IMR-90 (cell line): ENCODE measurements around the gene TMEM139. TPM values are rescaled to one million over a fixed set of nuclear protein-coding genes. Genes with fewer than 3 reads are reported as not detected.
A peak's percentile ranks its signal among the peaks of the same experiment; 100 is the strongest.

Source experiments
- ATAC-seq: fragments of 200-7000 bp; cut with Tn5 transposase; 2 replicates; pipeline ENCODE4 v1.9.1; 2020; ENCODE audit warnings: low read depth, mild to moderate bottlenecking, moderate library complexity
- BruUV-seq: library from RNA; stranded (reverse); fragments of 400-500 nt; replicated peaks from 2 replicates; lab custom pipeline; 2021; lab: Mats Ljungman, UMichigan
- CTCF ChIA-PET: fragments of 300-600 bp; formaldehyde crosslinking; extraction: SDS; loops from one replicate; lab custom pipeline; 2021; ENCODE audit warnings: antibody characterized with exemption; lab: Yijun Ruan, JAX
- POLR2A ChIA-PET: fragments of 300-600 bp; sonication (Branson Sonifier 250); formaldehyde crosslinking; loops from one replicate; lab custom pipeline; 2022; ENCODE audit warnings: antibody characterized with exemption; ENCODE audit not compliant: unreplicated experiment; lab: Charles Lee
- DNase-seq: peaks from one replicate; pipeline ENCODE4 v3.0.0; 2013
- H2AFZ ChIP-seq: replicated peaks from 2 replicates; pipeline ENCODE3; 2013; ENCODE audit warnings: low read length, mild to moderate bottlenecking; ENCODE audit not compliant: poor library complexity
- H2AK5ac ChIP-seq: 2 replicates; pipeline ENCODE4 v1.6.1; 2013; ENCODE audit warnings: low read depth, low read length, inconsistent platforms
- H2AK9ac ChIP-seq: replicated peaks from 2 replicates; pipeline ENCODE3; 2013; ENCODE audit warnings: mild to moderate bottlenecking, low read depth, low read length, moderate library complexity; ENCODE audit not compliant: poor library complexity
- H2BK120ac ChIP-seq: 2 replicates; pipeline ENCODE4 v1.6.1; 2013; ENCODE audit warnings: low read depth, low read length, inconsistent platforms
- H2BK15ac ChIP-seq: 3 replicates; pipeline ENCODE4 v1.6.1; 2013; ENCODE audit warnings: low read depth, low read length, inconsistent platforms
- H2BK20ac ChIP-seq: 2 replicates; pipeline ENCODE4 v1.6.1; 2013; ENCODE audit warnings: low read depth, mild to moderate bottlenecking, inconsistent platforms, low read length, moderate library complexity
- H2BK5ac ChIP-seq: 2 replicates; pipeline ENCODE4 v1.6.1; 2013; ENCODE audit warnings: mild to moderate bottlenecking, low read depth, low read length, inconsistent platforms; ENCODE audit not compliant: poor library complexity, severe bottlenecking
- H3K14ac ChIP-seq: replicated peaks from 2 replicates; pipeline ENCODE4 v1.6.1; 2013; ENCODE audit warnings: low read depth, low read length, inconsistent platforms
- H3K18ac ChIP-seq: 2 replicates; pipeline ENCODE4 v1.6.1; 2013; ENCODE audit warnings: low read depth, low read length, control low read depth
- H3K23ac ChIP-seq: 2 replicates; pipeline ENCODE4 v1.6.1; 2013; ENCODE audit warnings: low read depth, low read length, inconsistent platforms
- H3K27ac ChIP-seq: 2 replicates; pipeline ENCODE4 v1.5.1; 2013; ENCODE audit warnings: mild to moderate bottlenecking, control low read depth, low read length; ENCODE audit not compliant: insufficient read depth
- H3K27me3 ChIP-seq: 2 replicates; pipeline ENCODE4 v1.6.1; 2013; ENCODE audit warnings: low read length; ENCODE audit not compliant: control insufficient read depth, insufficient read depth
- H3K36me3 ChIP-seq: 2 replicates; pipeline ENCODE4 v1.6.1; 2013; ENCODE audit warnings: low read length, mixed read lengths; ENCODE audit not compliant: control insufficient read depth, insufficient read depth
- H3K4ac ChIP-seq: 2 replicates; pipeline ENCODE4 v1.6.1; 2013; ENCODE audit warnings: low read depth, low read length, inconsistent platforms
- H3K4me1 ChIP-seq: 2 replicates; pipeline ENCODE4 v1.6.1; 2013; ENCODE audit warnings: low read length, mixed read lengths; ENCODE audit not compliant: control insufficient read depth, insufficient read depth
- H3K4me2 ChIP-seq: 2 replicates; pipeline ENCODE4 v1.6.1; 2013; ENCODE audit warnings: low read depth, mild to moderate bottlenecking, control low read depth, low read length, moderate library complexity
- H3K4me3 ChIP-seq: 2 replicates; pipeline ENCODE4 v1.5.1; 2013; ENCODE audit warnings: low read depth, mild to moderate bottlenecking, control low read depth, low read length, moderate library complexity; ENCODE audit not compliant: insufficient read depth
- H3K56ac ChIP-seq: 2 replicates; pipeline ENCODE4 v1.6.1; 2013; ENCODE audit warnings: low read length, inconsistent platforms; ENCODE audit not compliant: insufficient read depth; ENCODE audit errors: extremely low read depth
- H3K79me1 ChIP-seq, 2 experiments: 2 replicates each; pipeline ENCODE4 v1.6.1; 2013; ENCODE audit warnings: low read length in 2 of 2, inconsistent platforms in 1 of 2, low read depth in 1 of 2
- H3K9ac ChIP-seq: 2 replicates; pipeline ENCODE4 v1.6.1; 2013; ENCODE audit warnings: low read depth, low read length, control low read depth
- H3K9me1 ChIP-seq: 2 replicates; pipeline ENCODE4 v1.6.1; 2013; ENCODE audit warnings: low read length, inconsistent platforms; ENCODE audit not compliant: insufficient read depth
- H3K9me3 ChIP-seq: 2 replicates; pipeline ENCODE4 v1.6.1; 2013; ENCODE audit warnings: low read length; ENCODE audit not compliant: control insufficient read depth, insufficient read depth
- H4K20me1 ChIP-seq: 2 replicates; pipeline ENCODE4 v1.6.1; 2013; ENCODE audit warnings: low read length, inconsistent platforms; ENCODE audit not compliant: insufficient read depth
- H4K5ac ChIP-seq: 2 replicates; pipeline ENCODE4 v1.6.1; 2013; ENCODE audit warnings: mild to moderate bottlenecking, low read depth, low read length, control low read depth
- H4K8ac ChIP-seq, 2 experiments: 2 replicates each; pipeline ENCODE4 v1.6.1; 2013; ENCODE audit warnings: low read depth in 2 of 2, low read length in 2 of 2, control low read depth in 1 of 2, inconsistent platforms in 1 of 2
- H4K91ac ChIP-seq: 2 replicates; pipeline ENCODE4 v1.6.1; 2013; ENCODE audit warnings: low read depth, low read length, inconsistent platforms; ENCODE audit not compliant: insufficient read depth
- BHLHE40 ChIP-seq: fragments of 150-350 bp; IDR thresholded peaks from 2 replicates; pipeline ENCODE4 v1.6.1; 2016; ENCODE audit warnings: mild to moderate bottlenecking, low read depth, low read length
- CHD1 ChIP-seq: IDR thresholded peaks from 2 replicates; pipeline ENCODE4 v1.6.1; 2012; ENCODE audit warnings: low read depth, low read length, improper control_type of control experiment
- CTCF ChIP-seq: conservative IDR thresholded peaks from 2 replicates; pipeline ENCODE4 v1.5.1; 2012; ENCODE audit warnings: mild to moderate bottlenecking, low read depth, low read length, improper control_type of control experiment
- MXI1 ChIP-seq: IDR thresholded peaks from 2 replicates; pipeline ENCODE4 v1.6.1; 2012; ENCODE audit warnings: low read depth, mild to moderate bottlenecking, low read length, moderate library complexity, borderline replicate concordance
- RAD21 ChIP-seq: IDR thresholded peaks from 2 replicates; pipeline ENCODE4 v1.6.1; 2012; ENCODE audit warnings: low read length, improper control_type of control experiment
- RFX5 ChIP-seq: IDR thresholded peaks from 2 replicates; pipeline ENCODE4 v1.8.0; 2012; ENCODE audit warnings: low read depth, mild to moderate bottlenecking, low read length, moderate library complexity
- SMC3 ChIP-seq: fragments of 150-350 bp; IDR thresholded peaks from 2 replicates; pipeline ENCODE4 v1.6.1; 2016; ENCODE audit warnings: low read depth, mild to moderate bottlenecking, antibody characterized with exemption, low read length, moderate library complexity
- WGBS, 2 experiments: methylation state at CpG; one replicate each; pipeline versions ENCODE4 v1.1.5 to v1.1.7; 2013; ENCODE audit warnings: missing lambda C conversion rate in 2 of 2; ENCODE audit not compliant: insufficient read length in 1 of 2; ENCODE audit errors: extremely low coverage in 2 of 2; 5-methylcytosine and 5-hydroxymethylcytosine counted together
- dilution Hi-C: fragments of 300-500 bp; cut with HindIII; formaldehyde crosslinking; loops from one replicate; pipeline ENCODE4 v1.14.3; 2018; ENCODE audit warnings: low sequenced_read_pairs; ENCODE audit not compliant: unreplicated experiment
- in situ Hi-C: fragments of 300-500 bp; cut with MboI; formaldehyde crosslinking; loops from 3 replicates; pipeline ENCODE4 v1.14.3; 2019; ENCODE audit warnings: low sequenced_read_pairs, inconsistent platforms, mixed read lengths
- intact Hi-C: fragments of 100-400 bp; cut with micrococcal nuclease; formaldehyde crosslinking; loops from 2 replicates; pipeline ENCODE4 v1.10.0; 2022
- polyA plus RNA-seq, 3 experiments: library from polyadenylated mRNA; depleted of rRNA; stranded (reverse); fragments of >200 nt; gene quantifications; 2 replicates each; pipeline ENCODE4 v1.2.3, GENCODE V29; 2012; ENCODE audit warnings: low replicate concordance in 1 of 3
- total RNA-seq: library from RNA; depleted of rRNA; stranded (reverse); fragments of >200 nt; gene quantifications from 2 replicates; pipeline ENCODE4 v1.2.3, GENCODE V29; 2012
- TF ChIP-seq, protein P1 (sequence below): fragments of 150-350 bp; IDR thresholded peaks from 2 replicates; pipeline ENCODE4 v1.6.1; 2017; ENCODE audit warnings: mild to moderate bottlenecking, antibody characterized with exemption, low read length, low read depth

The TMEM139 gene
- total and polyA plus RNA-seq, 2 of the 4 experiments (the other 2 are of a cell fraction), result 0.07 TPM; not detected in 1

GRCh38 chr7:143305423-143306070 is 20.8 kb downstream of the TMEM139 start:
- Histone ChIP-seq H2BK5ac (no peak overlapping the region), H3K9me1 (0 out of 2 replicates have a peak, but pooled peaks cover 5% of the 10 kb centered on the region), H4K5ac (no peak overlapping the region), H2BK120ac (no peak overlapping the region), H4K91ac (no peak overlapping the region), H3K79me1 (peaks cover 17 to 24% of the 10 kb centered on the region in 2 experiments), H2BK20ac (no peak overlapping the region), H3K14ac (no peak overlapping the region), H2AFZ (peak overlapping the region; percentile 26), H4K8ac (no peak overlapping the region), H3K36me3 (peaks cover 39% of the 10 kb centered on the region), H3K4me2 (no peak overlapping the region), H4K20me1 (peaks cover 8% of the 10 kb centered on the region; the same call in 1 of the 2 replicates), H3K4me3 (no peak overlapping the region), H3K27ac (no peak overlapping the region), H3K9me3 (no peaks in the 10 kb centered on the region), H3K56ac (no peak overlapping the region), H3K9ac (no peak overlapping the region), H3K23ac (no peak overlapping the region), H3K27me3 (no peaks in the 10 kb centered on the region), H2AK9ac (peak overlapping the region; percentile 28), H3K18ac (no peak overlapping the region), H3K4ac (no peak overlapping the region), H2AK5ac (no peak overlapping the region), H3K4me1 (peaks cover 4% of the 10 kb centered on the region), H2BK15ac (no peak overlapping the region)
- no peak for TF ChIP-seq CHD1
- TF ChIP-seq CTCF, result peak; percentile 52
- peak; percentile 64 for TF ChIP-seq SMC3
- no peak for TF ChIP-seq MXI1
- TF ChIP-seq BHLHE40, result no peak
- no peak for TF ChIP-seq RFX5
- TF ChIP-seq, protein P1, sequence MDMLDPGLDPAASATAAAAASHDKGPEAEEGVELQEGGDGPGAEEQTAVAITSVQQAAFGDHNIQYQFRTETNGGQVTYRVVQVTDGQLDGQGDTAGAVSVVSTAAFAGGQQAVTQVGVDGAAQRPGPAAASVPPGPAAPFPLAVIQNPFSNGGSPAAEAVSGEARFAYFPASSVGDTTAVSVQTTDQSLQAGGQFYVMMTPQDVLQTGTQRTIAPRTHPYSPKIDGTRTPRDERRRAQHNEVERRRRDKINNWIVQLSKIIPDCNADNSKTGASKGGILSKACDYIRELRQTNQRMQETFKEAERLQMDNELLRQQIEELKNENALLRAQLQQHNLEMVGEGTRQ, result no peak
- peak; percentile 69 for TF ChIP-seq RAD21
- CTCF ChIA-PET, result interaction anchor here (0.8 to 1.1 kb wide), 2 partner anchors 75 to 89 kb away, joined by 3 to 5 read pairs; no protein-coding TSS in a partner anchor
- POLR2A ChIA-PET, result no interaction called here
- intact Hi-C loops, result no loop called here
- in situ Hi-C loops, result no loop called here
- BruUV-seq, result TSS peak; percentile 48
- 76% methylated on average over 5 of the region's 10 CpGs; no CpG with 5 or more reads in 1 of the 2 experiments for WGBS, 2 experiments
- ATAC-seq (no peak), DNase-seq (peak; percentile 37)
- dilution Hi-C loops, result no loop called here
